OCI-LY3 (cell line): ENCODE results near the gene COL1A1.

Source experiments
- CTCF ChIP-seq: fragments of 200-600, 300-600 bp; sonication (generic); IDR thresholded peaks from 2 replicates; pipeline ENCODE4 v1.5.1; 2014; ENCODE audit warnings: antibody characterized with exemption, low read length, low read depth
- EZH2phosphoT487 ChIP-seq: fragments of 200-600 bp; shearing (Covaris generic); IDR thresholded peaks from 2 replicates; pipeline ENCODE4 v1.6.1; 2018; ENCODE audit warnings: antibody characterized with exemption, mixed run types, low read depth

- TF ChIP-seq CTCF (no peak), EZH2phosphoT487 (no peak)
Measured at GRCh38 chr17:50190603-50191358, 10.7 kb downstream of the COL1A1 start.
